Loucy (cell line): Measurements from ENCODE around the gene TMEM237.

Experiments used
- H2AFZ ChIP-seq: fragments of 200-600 bp; sonication (generic); 2 replicates; pipeline ENCODE4 v1.6.0; 2016; ENCODE audit warnings: antibody characterized with exemption, mild to moderate bottlenecking, low read length, moderate library complexity
- H3F3A ChIP-seq: fragments of 200-600 bp; 2 replicates; pipeline ENCODE4 v1.6.0; 2016; ENCODE audit warnings: antibody characterized with exemption, low read depth, mild to moderate bottlenecking
- H3K27me3 ChIP-seq: fragments of 200-600 bp; sonication (generic); 2 replicates; pipeline ENCODE4 v1.6.1; 2014; ENCODE audit warnings: low read length, mild to moderate bottlenecking; ENCODE audit not compliant: insufficient read depth, poor library complexity, severe bottlenecking
- H3K36me3 ChIP-seq: fragments of 200-600 bp; sonication (generic); 2 replicates; pipeline ENCODE4 v1.6.1; 2016; ENCODE audit warnings: low read length; ENCODE audit not compliant: insufficient read depth
- H3K4me1 ChIP-seq: fragments of 200-600 bp; sonication (generic); 2 replicates; pipeline ENCODE4 v1.5.1; 2014; ENCODE audit warnings: low read length, mild to moderate bottlenecking; ENCODE audit not compliant: insufficient read depth, poor library complexity, severe bottlenecking
- H3K4me2 ChIP-seq: fragments of 200-600 bp; sonication (generic); 2 replicates; pipeline ENCODE4 v1.6.0; 2014; ENCODE audit warnings: antibody characterized with exemption, low read length, low read depth, mild to moderate bottlenecking; ENCODE audit not compliant: poor library complexity, severe bottlenecking
- H3K4me3 ChIP-seq: fragments of 200-600 bp; sonication (generic); 2 replicates; pipeline ENCODE4 v1.5.1; 2014; ENCODE audit warnings: low read length, mild to moderate bottlenecking, mixed read lengths; ENCODE audit not compliant: poor library complexity, severe bottlenecking
- H3K79me2 ChIP-seq: fragments of 200-600 bp; sonication (generic); 2 replicates; pipeline ENCODE4 v1.6.1; 2014; ENCODE audit warnings: low read length; ENCODE audit not compliant: insufficient read depth
- H3K9ac ChIP-seq: fragments of 200-600 bp; sonication (generic); 2 replicates; pipeline ENCODE4 v1.6.0; 2014; ENCODE audit warnings: mild to moderate bottlenecking, low read depth, low read length, moderate library complexity; ENCODE audit not compliant: poor library complexity, severe bottlenecking
- H3K9me2 ChIP-seq: fragments of 200-600 bp; sonication (generic); replicated peaks from 2 replicates; pipeline ENCODE4 v1.6.1; 2016; ENCODE audit warnings: low read depth, low read length, mixed read lengths
- H3K9me3 ChIP-seq: fragments of 200-600 bp; sonication (generic); 2 replicates; pipeline ENCODE4 v1.6.1; 2014; ENCODE audit warnings: mild to moderate bottlenecking, antibody characterized with exemption, low read length, low read depth; ENCODE audit not compliant: insufficient read depth
- H4K20me1 ChIP-seq: fragments of 200-600 bp; sonication (generic); 2 replicates; pipeline ENCODE4 v1.6.0; 2014; ENCODE audit warnings: antibody characterized with exemption, low read length, mild to moderate bottlenecking; ENCODE audit not compliant: insufficient read depth, poor library complexity, severe bottlenecking
- CTCF ChIP-seq: fragments of 200-600 bp; sonication (generic); conservative IDR thresholded peaks from 2 replicates; pipeline ENCODE4 v1.5.1; 2014; ENCODE audit warnings: mild to moderate bottlenecking, antibody characterized with exemption, low read length
- EZH2phosphoT487 ChIP-seq: fragments of 200-600 bp; IDR thresholded peaks from 2 replicates; pipeline ENCODE4 v1.6.1; 2018; ENCODE audit warnings: antibody characterized with exemption, mild to moderate bottlenecking, moderate library complexity, borderline replicate concordance

TMEM237 gene

GRCh38 chr2:201579536-201579935, 63.8 kb downstream of the TMEM237 start:
- H3K9me2 ChIP-seq: no peaks in the 10 kb centered on the region
- no peaks in the 10 kb centered on the region for H4K20me1 ChIP-seq
- no peaks in the 10 kb centered on the region for H3F3A ChIP-seq
- no peak overlapping the region for H2AFZ ChIP-seq
- H3K36me3 ChIP-seq: no peaks in the 10 kb centered on the region
- H3K27me3 ChIP-seq: no peaks in the 10 kb centered on the region
- H3K79me2 ChIP-seq: no peaks in the 10 kb centered on the region
- H3K4me1 ChIP-seq: no peaks in the 10 kb centered on the region
- no peak for TF ChIP-seq CTCF
- no peak for TF ChIP-seq EZH2phosphoT487
- no peak overlapping the region for H3K9ac ChIP-seq
- H3K4me2 ChIP-seq: no peak overlapping the region
- no peaks in the 10 kb centered on the region for H3K9me3 ChIP-seq
- H3K4me3 ChIP-seq: no peak overlapping the region

GRCh38 chr2:201575971-201576370, 67.3 kb downstream of the TMEM237 start:
- Histone ChIP-seq H3K4me3 (no peak overlapping the region), H3K4me2 (no peak overlapping the region), H3K9ac (no peak overlapping the region), H3K9me2 (no peaks in the 10 kb centered on the region), H3F3A (no peaks in the 10 kb centered on the region), H3K79me2 (no peaks in the 10 kb centered on the region), H4K20me1 (no peaks in the 10 kb centered on the region), H2AFZ (no peak overlapping the region), H3K4me1 (peaks cover 2% of the 10 kb centered on the region), H3K27me3 (no peaks in the 10 kb centered on the region), H3K36me3 (no peaks in the 10 kb centered on the region), H3K9me3 (no peaks in the 10 kb centered on the region)
- no peak for TF ChIP-seq CTCF
- no peak for TF ChIP-seq EZH2phosphoT487

- Histone ChIP-seq H2AFZ (no peak overlapping the region), H3K4me1 (peaks cover 2% of the 10 kb centered on the region), H3K36me3 (no peaks in the 10 kb centered on the region), H3K9me2 (no peaks in the 10 kb centered on the region), H3K27me3 (no peaks in the 10 kb centered on the region), H4K20me1 (no peaks in the 10 kb centered on the region), H3F3A (no peaks in the 10 kb centered on the region), H3K9ac (no peak overlapping the region), H3K4me3 (no peak overlapping the region), H3K9me3 (no peaks in the 10 kb centered on the region), H3K4me2 (no peak overlapping the region), H3K79me2 (no peaks in the 10 kb centered on the region)
- no peak for TF ChIP-seq CTCF
- no peak for TF ChIP-seq EZH2phosphoT487
These were observed 68.5 kb downstream of the TMEM237 start for GRCh38 chr2:201574766-201575165.
